ENCODE data around the gene IPP. TPM values are rescaled to one million over a fixed set of nuclear protein-coding genes. Genes with fewer than 3 reads are reported as not detected.
"Not testable (repeated sequence)": the region's sequence is repeated elsewhere in the genome, so short reads cannot be mapped to it uniquely, and the experiment has no call there.

The IPP gene
- total and polyA plus RNA-seq, 2 of the 8 experiments (the other 6 are each of a cell fraction or from before 2014, with no cell fraction given): 1.4 to 5.6 TPM

DNA sequence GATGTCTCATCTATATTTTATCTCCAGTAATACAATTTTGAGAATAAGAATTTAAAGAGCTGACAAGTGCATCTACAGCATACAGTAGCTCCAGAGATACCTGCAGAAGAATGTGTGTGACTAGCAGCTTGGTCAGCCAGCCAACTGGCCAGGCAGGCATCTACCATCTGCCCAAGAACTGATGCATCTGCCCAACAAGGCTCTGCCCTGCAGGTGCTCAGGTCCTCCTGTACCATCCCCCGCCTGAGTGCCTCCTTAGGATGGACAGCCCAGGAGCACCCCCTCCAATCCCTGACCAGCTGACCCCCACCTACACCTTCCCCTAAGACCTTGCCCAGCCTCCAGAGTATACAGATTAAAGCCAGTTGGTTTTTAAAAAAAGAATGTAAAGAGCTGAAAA, 32.2 kb downstream of the IPP start:
- Histone ChIP-seq H4K91ac (replicated peaks; ENCODE audit: insufficient read length, low read length) (no peak overlapping the region), H3K36me3 (ENCODE audit: control insufficient read depth in 2 of 4, insufficient read depth in 4 of 4, low read length in 3 of 4) (no peaks in the 10 kb centered on the region), H2BK15ac (ENCODE audit: low read length) (no peak overlapping the region), H3K4ac (replicated peaks; ENCODE audit: insufficient read length, low read depth, low read length) (no peak overlapping the region), H3K4me3 (ENCODE audit: extremely low read depth in 1 of 4, insufficient read depth in 2 of 4, low read depth in 3 of 4, low read length in 4 of 4) (no peak overlapping the region), H3K14ac (ENCODE audit: insufficient read length) (no peak overlapping the region), H3K79me1 (ENCODE audit: low read depth, low read length) (no peaks in the 10 kb centered on the region), H4K20me1 (replicated peaks in 1 of 2; ENCODE audit: control insufficient read depth in 1 of 2, insufficient read depth in 2 of 2, low read length in 2 of 2) (no peaks in the 10 kb centered on the region), H2BK12ac (ENCODE audit: low read depth, low read length) (no peak overlapping the region), H3K23me2 (ENCODE audit: low read depth, low read length) (no peaks in the 10 kb centered on the region), H3K18ac (ENCODE audit: extremely low read depth, low read length) (no peak overlapping the region), H3K79me2 (ENCODE audit: control insufficient read depth in 1 of 2, insufficient read depth in 2 of 2, low read length in 2 of 2) (no peaks in the 10 kb centered on the region), H3K56ac (replicated peaks; ENCODE audit: insufficient read length, low read depth, low read length) (no peak overlapping the region), H2AK5ac (ENCODE audit: low read depth, low read length) (no peak overlapping the region), H2AFZ (ENCODE audit: low read length) (no peak overlapping the region), H3K27me3 (replicated peaks in 1 of 4; ENCODE audit: control insufficient read depth in 3 of 4, extremely low read depth in 1 of 4, insufficient read depth in 3 of 4, low read length in 3 of 4) (no peaks in the 10 kb centered on the region), H2BK5ac (ENCODE audit: low read depth, low read length) (no peak overlapping the region), H3K9ac (replicated peaks in 1 of 4; ENCODE audit: extremely low read depth in 1 of 4, low read depth in 3 of 4, low read length in 3 of 4) (no peak overlapping the region), H4K5ac (ENCODE audit: insufficient read length, low read depth, low read length) (no peak overlapping the region), H3K27ac (ENCODE audit: low read depth, low read length) (no peak overlapping the region), H3K4me2 (ENCODE audit: insufficient read depth in 1 of 2, low read depth in 2 of 2, low read length in 2 of 2) (no peak overlapping the region), H4K8ac (ENCODE audit: extremely low read depth, insufficient read depth, low read length) (no peak overlapping the region), H3K23ac (ENCODE audit: insufficient read length) (no peak overlapping the region), H3K4me1 (replicated peaks in 1 of 4; ENCODE audit: control insufficient read depth in 3 of 4, insufficient read depth in 4 of 4, low read length in 3 of 4) (no peaks in the 10 kb centered on the region), H2BK20ac (ENCODE audit: low read length) (no peak overlapping the region), H3K9me3 (ENCODE audit: insufficient read depth in 2 of 2, low read depth in 1 of 2, low read length in 1 of 2) (no peaks in the 10 kb centered on the region), H2BK120ac (replicated peaks; ENCODE audit: low read depth, low read length) (no peak overlapping the region)
- ChIA-PET POLR2A (ENCODE audit: partially characterized antibody) (no interaction called here), CTCF (ENCODE audit: partially characterized antibody) (interaction anchor here (1.4 to 2.2 kb wide), 3 partner anchors 11 to 85 kb away, joined by 3 to 8 read pairs (median 3); partner anchors contain the start of gene MAST2)
- WGBS, 2 experiments (ENCODE audit: extremely low coverage in 1 of 2, insufficient coverage in 1 of 2, insufficient read length in 1 of 2, insufficient replicate concordance in 2 of 2, low coverage in 1 of 2, low lambda C conversion rate in 2 of 2, missing lambda C conversion rate in 1 of 2): 100% methylated on average over 1 of the region's 1 CpG; no CpG with 5 or more reads in 1 of the 2 experiments
- no peak for TF ChIP-seq PHF8 (conservative IDR thresholded peaks at IDR 0.05; ENCODE audit: low read depth, low read length)
- no peak for FAIRE-seq
- DNase-seq (ENCODE audit: low read depth in 1 of 2, low spot score in 2 of 2): no peak

GRCh38 chr1:45717386-45717785, 33.1 kb downstream of the IPP start:
- not testable (repeated sequence) for H3K4me1 ChIP-seq (replicated peaks in 1 of 4; ENCODE audit: control insufficient read depth in 3 of 4, insufficient read depth in 4 of 4, low read length in 3 of 4); H2AK5ac ChIP-seq (ENCODE audit: low read depth, low read length); H3K56ac ChIP-seq (replicated peaks; ENCODE audit: insufficient read length, low read depth, low read length); H3K27ac ChIP-seq (ENCODE audit: low read depth, low read length); H3K4me2 ChIP-seq (ENCODE audit: insufficient read depth in 1 of 2, low read depth in 2 of 2, low read length in 2 of 2); DNase-seq (ENCODE audit: low read depth in 1 of 2, low spot score in 2 of 2); H3K9me3 ChIP-seq (ENCODE audit: insufficient read depth in 2 of 2, low read depth in 1 of 2, low read length in 1 of 2); H4K20me1 ChIP-seq (replicated peaks in 1 of 2; ENCODE audit: control insufficient read depth in 1 of 2, insufficient read depth in 2 of 2, low read length in 2 of 2); H2BK15ac ChIP-seq (ENCODE audit: low read length); H3K18ac ChIP-seq (ENCODE audit: extremely low read depth, low read length); H2AFZ ChIP-seq (ENCODE audit: low read length); H3K36me3 ChIP-seq (ENCODE audit: control insufficient read depth in 2 of 4, insufficient read depth in 4 of 4, low read length in 3 of 4); H3K23ac ChIP-seq (ENCODE audit: insufficient read length); H4K5ac ChIP-seq (ENCODE audit: insufficient read length, low read depth, low read length); H3K4me3 ChIP-seq (ENCODE audit: extremely low read depth in 1 of 4, insufficient read depth in 2 of 4, low read depth in 3 of 4, low read length in 4 of 4); H2BK20ac ChIP-seq (ENCODE audit: low read length); H3K4ac ChIP-seq (replicated peaks; ENCODE audit: insufficient read length, low read depth, low read length); H2BK5ac ChIP-seq (ENCODE audit: low read depth, low read length); H3K79me2 ChIP-seq (ENCODE audit: control insufficient read depth in 1 of 2, insufficient read depth in 2 of 2, low read length in 2 of 2); H2BK12ac ChIP-seq (ENCODE audit: low read depth, low read length); H3K23me2 ChIP-seq (ENCODE audit: low read depth, low read length); H4K91ac ChIP-seq (replicated peaks; ENCODE audit: insufficient read length, low read length); H3K14ac ChIP-seq (ENCODE audit: insufficient read length); H3K9ac ChIP-seq (replicated peaks in 1 of 4; ENCODE audit: extremely low read depth in 1 of 4, low read depth in 3 of 4, low read length in 3 of 4); H3K27me3 ChIP-seq (replicated peaks in 1 of 4; ENCODE audit: control insufficient read depth in 3 of 4, extremely low read depth in 1 of 4, insufficient read depth in 3 of 4, low read length in 3 of 4); H3K79me1 ChIP-seq (ENCODE audit: low read depth, low read length); H2BK120ac ChIP-seq (replicated peaks; ENCODE audit: low read depth, low read length); FAIRE-seq; H4K8ac ChIP-seq (ENCODE audit: extremely low read depth, insufficient read depth, low read length)
- WGBS, 2 experiments (ENCODE audit: extremely low coverage in 1 of 2, insufficient coverage in 1 of 2, insufficient read length in 1 of 2, insufficient replicate concordance in 2 of 2, low coverage in 1 of 2, low lambda C conversion rate in 2 of 2, missing lambda C conversion rate in 1 of 2): 91% methylated on average over 8 of the region's 8 CpGs; no CpG with 5 or more reads in 1 of the 2 experiments
- ChIA-PET CTCF (ENCODE audit: partially characterized antibody) (interaction anchor here (2.2 kb wide), 1 partner anchor 17 kb away, joined by 8 read pairs; no protein-coding TSS in a partner anchor), POLR2A (ENCODE audit: partially characterized antibody) (interaction anchor here (0.9 kb wide), 1 partner anchor 31 kb away, joined by 3 read pairs; the partner anchor contains the start of gene GPBP1L1)
